ENCODE measurements around the gene NRXN3. TPM values are rescaled to one million over a fixed set of nuclear protein-coding genes. Genes with fewer than 3 reads are reported as not detected.

The NRXN3 gene
- polyA plus RNA-seq, 1 experiment = 1.1 TPM

- Histone ChIP-seq H3K4me3 (ENCODE audit: low read depth, low read length) (no peak overlapping the region), H3K9me3 (ENCODE audit: control insufficient read depth, insufficient read depth, low read length) (peaks cover 3% of the 10 kb centered on the region), H3K27ac (ENCODE audit: low read depth, low read length) (no peak overlapping the region), H3K27me3 (ENCODE audit: control insufficient read depth, insufficient read depth, low read length) (no peaks in the 10 kb centered on the region)
- POLR2A ChIA-PET = no interaction called here
- CTCF ChIA-PET = no interaction called here
- TF ChIP-seq CTCF (IDR thresholded peaks at IDR 0.05; ENCODE audit: low read depth, low read length) = no peak
- DNase-seq (ENCODE audit: low read depth, low spot score) = no peak
These were observed 496.3 kb downstream of the NRXN3 start for GRCh38 chr14:78666336-78667056.

- no peak overlapping the region for H3K4me3 ChIP-seq (ENCODE audit: low read depth, low read length)
- H3K27ac ChIP-seq (ENCODE audit: low read depth, low read length) = no peak overlapping the region
- POLR2A ChIA-PET = no interaction called here
- H3K9me3 ChIP-seq (ENCODE audit: control insufficient read depth, insufficient read depth, low read length) = peaks cover 3% of the 10 kb centered on the region
- CTCF ChIA-PET = no interaction called here
- no peak for TF ChIP-seq CTCF (IDR thresholded peaks at IDR 0.05; ENCODE audit: low read depth, low read length)
- DNase-seq (ENCODE audit: low read depth, low spot score) = no peak
- H3K27me3 ChIP-seq (ENCODE audit: control insufficient read depth, insufficient read depth, low read length) = no peaks in the 10 kb centered on the region
These were observed 497.0 kb downstream of the NRXN3 start for GRCh38 chr14:78667141-78667540.

- CTCF ChIA-PET = no interaction called here
- POLR2A ChIA-PET = no interaction called here
These were observed 503.7 kb downstream of the NRXN3 start for GRCh38 chr14:78673845-78674244.

GRCh38 chr14:78674820-78675219, 504.6 kb downstream of the NRXN3 start:
- POLR2A ChIA-PET = no interaction called here
- no peaks in the 10 kb centered on the region for H3K27me3 ChIP-seq (ENCODE audit: control insufficient read depth, insufficient read depth, low read length)
- no peak overlapping the region for H3K4me3 ChIP-seq (ENCODE audit: low read depth, low read length)
- CTCF ChIA-PET = no interaction called here
- DNase-seq (ENCODE audit: low read depth, low spot score) = no peak
- H3K27ac ChIP-seq (ENCODE audit: low read depth, low read length) = no peak overlapping the region
- peaks cover 4% of the 10 kb centered on the region; the same call in 1 of the 2 replicates for H3K9me3 ChIP-seq (ENCODE audit: control insufficient read depth, insufficient read depth, low read length)
- TF ChIP-seq CTCF (IDR thresholded peaks at IDR 0.05; ENCODE audit: low read depth, low read length) = no peak

More at GRCh38 chr14:78673845-78674244, 503.7 kb downstream of the NRXN3 start:
- H3K9me3 ChIP-seq (ENCODE audit: control insufficient read depth, insufficient read depth, low read length) = peaks cover 4% of the 10 kb centered on the region; the same call in 1 of the 2 replicates
- no peak for TF ChIP-seq CTCF (IDR thresholded peaks at IDR 0.05; ENCODE audit: low read depth, low read length)
- H3K27ac ChIP-seq (ENCODE audit: low read depth, low read length) = no peak overlapping the region
- H3K4me3 ChIP-seq (ENCODE audit: low read depth, low read length) = no peak overlapping the region
- no peaks in the 10 kb centered on the region for H3K27me3 ChIP-seq (ENCODE audit: control insufficient read depth, insufficient read depth, low read length)
- no peak for DNase-seq (ENCODE audit: low read depth, low spot score)

GRCh38 chr14:78683206-78683605, 513.0 kb downstream of the NRXN3 start:
- TF ChIP-seq CTCF (IDR thresholded peaks at IDR 0.05; ENCODE audit: low read depth, low read length) = no peak
- CTCF ChIA-PET = no interaction called here
- Histone ChIP-seq H3K27me3 (ENCODE audit: control insufficient read depth, insufficient read depth, low read length) (no peaks in the 10 kb centered on the region), H3K4me3 (ENCODE audit: low read depth, low read length) (no peak overlapping the region), H3K9me3 (ENCODE audit: control insufficient read depth, insufficient read depth, low read length) (peaks cover 10% of the 10 kb centered on the region), H3K27ac (ENCODE audit: low read depth, low read length) (no peak overlapping the region)
- DNase-seq (ENCODE audit: low read depth, low spot score) = no peak
- POLR2A ChIA-PET = no interaction called here

Data from AG04450 (cell line).